Stimulated activated CD4-positive, alpha-beta T cell treated with anti-CD3 and anti-CD28 coated beads, Interleukin-1b, Interleukin-23, amount 100 ng/mL, for 4 hours (primary cell): Measurements from ENCODE around the gene IFNL4.
"Not testable (repeated sequence)": the region's sequence is repeated elsewhere in the genome, so short reads cannot be mapped to it uniquely, and the experiment has no call there.

Experiments
- DNase-seq, 2 donors: peaks; one replicate each; pipeline ENCODE4 v3.0.0-alpha.2; 2020; ENCODE audit warnings: low read depth in 2 of 2

The IFNL4 gene

GRCh38 chr19:39257227-39257626 is 8.6 kb upstream of the IFNL4 start:
- DNase-seq: no peak

- no peak for DNase-seq
Observed at GRCh38 chr19:39254531-39255345, 6.1 kb upstream of the IFNL4 start.

GRCh38 chr19:39253374-39254149 is 4.9 kb upstream of the IFNL4 start:
- no peak for DNase-seq

- DNase-seq: no peak
Observed at GRCh38 chr19:39252458-39252857, 3.8 kb upstream of the IFNL4 start.

- DNase-seq: no peak
Observed at GRCh38 chr19:39251846-39252245, 3.2 kb upstream of the IFNL4 start.

GRCh38 chr19:39251081-39251480 is 2.4 kb upstream of the IFNL4 start:
- DNase-seq: no peak

- no peak for DNase-seq
Observed at GRCh38 chr19:39247701-39248664, 673 bp downstream of the IFNL4 start.

- peak in 1 of 2 donors; percentile 26 for DNase-seq
Observed at GRCh38 chr19:39246951-39247669, 1.5 kb downstream of the IFNL4 start.

GRCh38 chr19:39245166-39245565 is 3.5 kb downstream of the IFNL4 start:
- not testable (repeated sequence) for DNase-seq

GRCh38 chr19:39244410-39245100 is 4.1 kb downstream of the IFNL4 start, which contains the start of gene IFNL3:
IFNL3 (minus strand) TSS chr19:39245006; CDS start chr19:39244967, 39 bp downstream.
- DNase-seq: not testable (repeated sequence)

- DNase-seq: not testable (repeated sequence)
Observed at GRCh38 chr19:39243741-39244140, 4.9 kb downstream of the IFNL4 start.

GRCh38 chr19:39240421-39240820 is 8.2 kb downstream of the IFNL4 start:
- DNase-seq: no peak

- no peak for DNase-seq
Observed at GRCh38 chr19:39238944-39239343, 9.7 kb downstream of the IFNL4 start.

- DNase-seq: no peak
Observed at GRCh38 chr19:39238209-39238608, 10.4 kb downstream of the IFNL4 start.

- peak in 1 of 2 donors; percentile 38 for DNase-seq
Observed at GRCh38 chr19:39237200-39238184, 11.2 kb downstream of the IFNL4 start.

- no peak for DNase-seq
Observed at GRCh38 chr19:39236527-39236926, 12.1 kb downstream of the IFNL4 start.

- no peak for DNase-seq
Observed at GRCh38 chr19:39232708-39233107, 15.9 kb downstream of the IFNL4 start.

- DNase-seq: no peak
Observed at GRCh38 chr19:39230096-39230764, 18.4 kb downstream of the IFNL4 start.

- DNase-seq: no peak
Observed at GRCh38 chr19:39224910-39225309, 23.7 kb downstream of the IFNL4 start.
